Naive B cell (primary cell): ENCODE results near the gene HJV. TPM values are rescaled to one million over a fixed set of nuclear protein-coding genes. Genes with fewer than 3 reads are reported as not detected.
A peak's percentile ranks its signal among the peaks of the same experiment; 100 is the strongest.
"Not testable (repeated sequence)": the region's sequence is repeated elsewhere in the genome, so short reads cannot be mapped to it uniquely, and the experiment has no call there.

Experiments used
- ATAC-seq, 2 donors: fragments of 150-1000 bp; cut with Tn5 transposase; 2 replicates each; pipeline ENCODE4 v1.10.0; 2021; ENCODE audit warnings: low read depth in 2 of 2, mild to moderate bottlenecking in 2 of 2, moderate library complexity in 2 of 2
- DNase-seq: peaks from one replicate; pipeline ENCODE4 v3.0.0; 2022
- H3K27ac Mint-ChIP-seq, 6 donors: one replicate each; pipeline ENCODE4 v1.8.0; 2020 to 2022; ENCODE audit warnings: mild to moderate bottlenecking in 6 of 6, mixed read lengths in 6 of 6, moderate library complexity in 5 of 6, inconsistent platforms in 2 of 6
- H3K27me3 Mint-ChIP-seq, 3 donors: one replicate each; pipeline ENCODE4 v1.8.0; 2021 to 2022; ENCODE audit warnings: mixed read lengths in 3 of 3, mild to moderate bottlenecking in 1 of 3
- H3K36me3 Mint-ChIP-seq, 2 donors: one replicate each; pipeline ENCODE4 v1.8.0; 2020 to 2022; ENCODE audit warnings: mixed read lengths in 2 of 2, inconsistent platforms in 1 of 2, mild to moderate bottlenecking in 1 of 2
- H3K4me1 Mint-ChIP-seq, 3 donors: one replicate each; pipeline ENCODE4 v1.8.0; 2020 to 2022; ENCODE audit warnings: mixed read lengths in 3 of 3, inconsistent platforms in 1 of 3, mild to moderate bottlenecking in 1 of 3, moderate library complexity in 1 of 3
- H3K4me3 Mint-ChIP-seq, 8 donors: one replicate each; pipeline ENCODE4 v1.8.0; 2020 to 2022; ENCODE audit warnings: mild to moderate bottlenecking in 8 of 8, mixed read lengths in 8 of 8, moderate library complexity in 8 of 8, inconsistent platforms in 2 of 8
- H3K9me3 Mint-ChIP-seq, 7 donors: one replicate each; pipeline ENCODE4 v1.8.0; 2020 to 2022; ENCODE audit warnings: mixed read lengths in 7 of 7, mild to moderate bottlenecking in 5 of 7, inconsistent platforms in 2 of 7, moderate library complexity in 1 of 7
- polyA plus RNA-seq, 6 donors: library from polyadenylated mRNA; unstranded; fragments of 300-500 nt; fragmentation: Illumina TruSeq; gene quantifications; one replicate each; pipeline ENCODE4 v1.2.3, GENCODE V29; 2021; ENCODE audit warnings: low read depth in 6 of 6

HJV gene, protein sequence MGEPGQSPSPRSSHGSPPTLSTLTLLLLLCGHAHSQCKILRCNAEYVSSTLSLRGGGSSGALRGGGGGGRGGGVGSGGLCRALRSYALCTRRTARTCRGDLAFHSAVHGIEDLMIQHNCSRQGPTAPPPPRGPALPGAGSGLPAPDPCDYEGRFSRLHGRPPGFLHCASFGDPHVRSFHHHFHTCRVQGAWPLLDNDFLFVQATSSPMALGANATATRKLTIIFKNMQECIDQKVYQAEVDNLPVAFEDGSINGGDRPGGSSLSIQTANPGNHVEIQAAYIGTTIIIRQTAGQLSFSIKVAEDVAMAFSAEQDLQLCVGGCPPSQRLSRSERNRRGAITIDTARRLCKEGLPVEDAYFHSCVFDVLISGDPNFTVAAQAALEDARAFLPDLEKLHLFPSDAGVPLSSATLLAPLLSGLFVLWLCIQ
- not detected for polyA plus RNA-seq

- DNase-seq: no peak
- Mint-ChIP-seq H3K4me3 (no peak within 1 kb of the TSS), H3K36me3 (no peaks in the 10 kb centered on the region), H3K9me3 (peaks cover 0 to 1% (median 0%) of the 10 kb centered on the region in 7 donors), H3K27me3 (peaks cover 54 to 68% (median 64%) of the 10 kb centered on the region in 3 donors), H3K4me1 (peaks cover 9 to 12% (median 11%) of the 10 kb centered on the region in 3 donors), H3K27ac (peak within 1 kb of the TSS in 1 of 6 donors; percentile 36)
- ATAC-seq: no peak
Observed at GRCh38 chr1:146021622-146022402, at the start of gene HJV. Gene HJV, minus strand, starts transcription at chr1:146021735. Its CDS starts 1,504 bp downstream, at chr1:146020231.

GRCh38 chr1:146059148-146059547, 37.6 kb upstream of the HJV start:
- not testable (repeated sequence) for ATAC-seq, H3K4me3 Mint-ChIP-seq, H3K4me1 Mint-ChIP-seq, H3K27me3 Mint-ChIP-seq, DNase-seq, H3K36me3 Mint-ChIP-seq, H3K9me3 Mint-ChIP-seq, H3K27ac Mint-ChIP-seq

- ATAC-seq: peak; percentile 86 to 88
- H3K27ac Mint-ChIP-seq: peak overlapping the region; percentile 99 to 100 (median 100)
- peaks cover 18 to 20% (median 18%) of the 10 kb centered on the region in 3 donors for H3K4me1 Mint-ChIP-seq
- H3K9me3 Mint-ChIP-seq, H3K27me3 Mint-ChIP-seq, H3K36me3 Mint-ChIP-seq: not testable (repeated sequence)
- DNase-seq: peak; percentile 85
- peak overlapping the region; percentile 77 to 94 (median 88) for H3K4me3 Mint-ChIP-seq
Observed at GRCh38 chr1:146051852-146052676, 30.5 kb upstream of the HJV start.

DNA sequence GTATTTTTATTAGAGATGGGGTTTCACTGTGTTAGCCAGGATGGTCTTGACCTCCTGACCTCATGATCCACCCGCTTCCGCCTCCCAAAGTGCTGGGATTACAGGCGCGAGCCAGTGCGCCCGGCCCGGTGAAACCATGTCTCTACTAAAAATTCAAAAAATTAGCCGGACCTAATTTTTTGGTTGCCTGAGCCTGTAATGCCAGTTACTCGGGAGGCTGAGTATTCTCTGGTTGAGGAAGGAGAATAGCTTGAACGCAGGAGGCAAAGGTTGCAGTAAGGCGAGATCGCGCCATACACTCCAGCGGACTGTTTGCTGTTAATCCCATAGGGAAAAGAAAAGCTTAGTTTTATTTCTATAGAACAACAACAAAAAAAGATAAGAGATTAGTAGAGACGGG, 29.9 kb upstream of the HJV start:
- Mint-ChIP-seq H3K9me3 (peaks cover 0 to 2% (median 0%) of the 10 kb centered on the region in 7 donors), H3K4me3 (peak overlapping the region; percentile 77 to 94 (median 88)), H3K36me3 (no peaks in the 10 kb centered on the region), H3K27ac (peak overlapping the region; percentile 99 to 100 (median 100)), H3K4me1 (peaks cover 18 to 20% (median 18%) of the 10 kb centered on the region in 3 donors), H3K27me3 (no peaks in the 10 kb centered on the region)
- DNase-seq: no peak
- no peak for ATAC-seq

DNA sequence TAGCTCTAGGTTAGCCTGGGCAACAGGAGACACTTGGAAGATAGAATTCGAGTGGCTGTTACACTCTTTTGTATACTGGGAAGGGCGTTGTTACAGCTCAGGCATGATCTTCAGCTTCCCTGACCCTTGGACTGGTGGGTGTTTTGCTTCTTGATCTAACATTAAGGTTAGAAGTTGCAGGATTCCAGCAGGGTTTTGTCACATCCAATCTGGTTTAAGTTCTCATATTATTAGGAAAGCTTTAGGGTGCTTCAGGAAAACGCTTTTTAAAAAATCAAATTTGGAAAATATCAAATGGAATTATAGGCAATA, 29.1 kb upstream of the HJV start:
- peaks cover 18 to 20% (median 18%) of the 10 kb centered on the region in 3 donors for H3K4me1 Mint-ChIP-seq
- not testable (repeated sequence) for H3K27me3 Mint-ChIP-seq, H3K36me3 Mint-ChIP-seq, ATAC-seq, H3K9me3 Mint-ChIP-seq, DNase-seq
- H3K27ac Mint-ChIP-seq: peak overlapping the region in 2 of 6 donors; percentile 10 to 41
- peak overlapping the region in 4 of 8 donors; percentile 0 to 78 (median 42) for H3K4me3 Mint-ChIP-seq

DNA sequence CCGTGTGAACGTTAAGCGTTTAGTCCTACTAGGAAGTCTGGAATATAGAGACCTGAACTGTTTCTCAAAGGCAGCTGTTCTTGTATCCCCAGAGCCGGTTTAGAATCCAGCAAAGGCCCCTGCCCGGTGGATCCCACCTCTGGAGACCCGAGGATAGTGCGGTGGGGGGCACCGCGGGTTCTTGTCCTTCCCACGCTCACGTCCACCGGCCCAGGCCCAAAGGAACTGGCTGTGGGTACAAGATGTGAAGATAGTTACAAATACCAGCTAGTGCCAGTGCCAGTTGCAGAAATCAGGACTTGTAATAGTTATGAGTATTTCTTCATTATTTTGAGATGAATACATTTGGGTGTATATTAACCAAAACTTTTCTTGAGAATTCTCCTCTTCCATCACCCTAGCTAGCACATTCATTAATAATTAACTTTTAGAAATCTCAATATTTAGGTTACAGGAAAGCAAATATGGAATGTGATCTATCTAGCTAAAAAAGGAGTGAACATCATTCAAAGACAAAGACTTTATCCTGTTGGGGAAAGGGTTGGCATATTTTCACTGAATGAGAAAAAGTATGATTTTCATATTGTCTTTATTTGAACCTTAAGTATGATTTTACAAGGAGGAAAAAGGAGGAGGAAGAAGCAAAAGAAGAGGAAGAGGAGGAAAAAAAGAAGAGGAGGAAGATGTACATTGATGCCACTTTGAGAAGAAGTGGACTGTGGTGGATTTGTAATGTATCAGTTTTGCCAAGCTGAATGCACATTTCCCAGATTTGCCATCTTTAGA, 28.5 kb upstream of the HJV start:
- H3K27me3 Mint-ChIP-seq, DNase-seq, H3K36me3 Mint-ChIP-seq, ATAC-seq, H3K9me3 Mint-ChIP-seq: not testable (repeated sequence)
- H3K27ac Mint-ChIP-seq: peak overlapping the region in 4 of 6 donors; percentile 10 to 41 (median 30)
- H3K4me3 Mint-ChIP-seq: peak overlapping the region in 3 of 8 donors; percentile 2 to 78 (median 31)
- H3K4me1 Mint-ChIP-seq: peaks cover 18 to 20% (median 18%) of the 10 kb centered on the region in 3 donors

- H3K4me1 Mint-ChIP-seq: peaks cover 18 to 20% (median 18%) of the 10 kb centered on the region in 3 donors
- no peak for DNase-seq
- H3K4me3 Mint-ChIP-seq: peak overlapping the region in 2 of 8 donors; percentile 2 to 44
- H3K36me3 Mint-ChIP-seq: no peaks in the 10 kb centered on the region
- H3K27me3 Mint-ChIP-seq: no peaks in the 10 kb centered on the region
- ATAC-seq: no peak
- peaks cover 0 to 2% (median 0%) of the 10 kb centered on the region in 7 donors for H3K9me3 Mint-ChIP-seq
- peak overlapping the region in 1 of 6 donors; percentile 24 for H3K27ac Mint-ChIP-seq
Observed at GRCh38 chr1:146049436-146049835, 27.9 kb upstream of the HJV start.

DNA sequence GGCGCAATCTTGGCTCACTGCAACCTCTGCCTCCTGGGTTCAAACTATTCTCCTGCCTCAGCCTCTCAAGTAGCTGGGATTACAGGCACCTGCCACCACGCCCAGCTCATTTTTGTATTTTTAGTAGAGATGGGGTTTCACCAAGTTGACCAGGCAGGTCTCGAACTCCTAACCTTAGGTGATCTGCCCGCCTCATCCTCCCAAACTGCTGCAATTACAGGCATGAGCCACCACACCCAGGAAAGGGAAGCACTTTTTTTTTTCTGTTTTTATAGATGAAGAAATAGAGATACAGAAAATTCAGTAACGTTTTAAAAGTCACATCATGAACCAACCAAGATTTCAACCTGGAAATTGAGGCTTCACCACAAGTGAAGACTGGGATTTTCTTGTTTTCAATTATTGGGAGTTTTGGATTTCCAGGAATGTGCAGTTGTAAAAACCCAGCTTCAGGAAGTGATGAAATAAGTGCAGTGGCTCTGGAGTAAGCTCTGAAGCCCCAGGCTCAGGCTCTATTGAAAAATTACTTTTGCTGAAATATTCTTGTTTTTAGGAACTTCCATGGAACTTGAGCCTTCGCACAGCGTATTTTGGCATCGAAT, 27.1 kb upstream of the HJV start:
- H3K4me3 Mint-ChIP-seq: peak overlapping the region in 1 of 8 donors; percentile 44
- H3K36me3 Mint-ChIP-seq, DNase-seq, H3K27ac Mint-ChIP-seq, H3K9me3 Mint-ChIP-seq, H3K27me3 Mint-ChIP-seq, ATAC-seq: not testable (repeated sequence)
- H3K4me1 Mint-ChIP-seq: peaks cover 18 to 20% (median 18%) of the 10 kb centered on the region in 3 donors

DNA sequence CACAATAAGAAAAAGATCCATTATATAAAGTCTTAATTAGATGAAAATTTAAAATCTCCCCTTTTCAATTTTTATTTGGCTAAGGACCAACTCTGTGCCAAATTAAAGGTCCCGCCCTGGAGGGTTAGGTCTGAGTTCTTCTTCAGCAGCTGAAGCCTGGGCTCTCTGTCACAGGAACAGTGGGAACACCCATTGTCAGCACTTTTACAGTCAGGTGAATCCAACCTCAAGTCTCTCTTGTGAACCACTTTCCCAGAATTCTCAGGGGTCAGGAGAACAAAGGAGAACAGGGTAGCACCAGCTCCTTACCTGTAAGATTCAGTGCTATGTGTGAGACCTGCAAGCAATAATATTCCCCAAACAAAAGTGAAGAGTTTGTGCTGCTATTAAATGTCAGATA, 25.1 kb upstream of the HJV start:
- Mint-ChIP-seq H3K9me3 (no peaks in the 10 kb centered on the region), H3K27ac (no peak overlapping the region), H3K36me3 (no peaks in the 10 kb centered on the region), H3K4me3 (no peak overlapping the region), H3K4me1 (peaks cover 7 to 18% (median 9%) of the 10 kb centered on the region in 3 donors), H3K27me3 (no peaks in the 10 kb centered on the region)
- ATAC-seq (no peak), DNase-seq (no peak)

DNA sequence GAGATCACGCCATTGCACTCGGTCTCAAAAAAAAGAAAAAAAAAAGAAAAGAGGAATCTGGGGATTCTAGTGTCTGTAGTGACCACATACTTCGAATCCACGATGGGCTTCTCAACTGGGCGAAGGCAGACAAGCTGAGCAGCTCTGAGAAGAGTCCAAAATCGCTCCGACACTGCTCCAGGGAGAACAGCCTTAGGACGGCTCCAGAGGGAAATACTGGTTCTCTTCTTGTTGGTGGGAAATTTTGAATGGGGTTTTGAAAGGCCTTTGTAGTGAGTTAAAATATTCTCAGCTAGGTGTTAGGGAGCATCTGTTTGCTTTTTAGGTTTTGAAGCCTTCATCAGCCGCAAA, 18.3 kb upstream of the HJV start:
- ATAC-seq: no peak
- peaks cover 0 to 11% (median 0%) of the 10 kb centered on the region in 3 donors for H3K27me3 Mint-ChIP-seq

GRCh38 chr1:146036965-146037646, 15.6 kb upstream of the HJV start:
- Mint-ChIP-seq H3K4me1 (peaks cover 35 to 50% (median 47%) of the 10 kb centered on the region in 3 donors), H3K27me3 (peaks cover 0 to 11% (median 0%) of the 10 kb centered on the region in 3 donors), H3K27ac (peak overlapping the region; percentile 97 to 100 (median 100)), H3K36me3 (peaks cover 0 to 7% of the 10 kb centered on the region in 2 donors), H3K4me3 (peak overlapping the region; percentile 96 to 100 (median 98)), H3K9me3 (peaks cover 0 to 15% (median 4%) of the 10 kb centered on the region in 7 donors)
- peak; percentile 59 to 64 for ATAC-seq
- peak; percentile 76 for DNase-seq

More for the DNA sequence above, 18.3 kb upstream of the HJV start:
- H3K9me3 Mint-ChIP-seq: peaks cover 0 to 15% (median 4%) of the 10 kb centered on the region in 7 donors
- peak overlapping the region in 3 of 6 donors; percentile 92 to 100 (median 96) for H3K27ac Mint-ChIP-seq
- peaks cover 35 to 42% (median 42%) of the 10 kb centered on the region in 3 donors for H3K4me1 Mint-ChIP-seq
- no peak for DNase-seq
- peaks cover 0 to 7% of the 10 kb centered on the region in 2 donors for H3K36me3 Mint-ChIP-seq
- H3K4me3 Mint-ChIP-seq: peak overlapping the region in 4 of 8 donors; percentile 36 to 100 (median 97)
